Measurements from ENCODE around the gene ZNF785.

DNA sequence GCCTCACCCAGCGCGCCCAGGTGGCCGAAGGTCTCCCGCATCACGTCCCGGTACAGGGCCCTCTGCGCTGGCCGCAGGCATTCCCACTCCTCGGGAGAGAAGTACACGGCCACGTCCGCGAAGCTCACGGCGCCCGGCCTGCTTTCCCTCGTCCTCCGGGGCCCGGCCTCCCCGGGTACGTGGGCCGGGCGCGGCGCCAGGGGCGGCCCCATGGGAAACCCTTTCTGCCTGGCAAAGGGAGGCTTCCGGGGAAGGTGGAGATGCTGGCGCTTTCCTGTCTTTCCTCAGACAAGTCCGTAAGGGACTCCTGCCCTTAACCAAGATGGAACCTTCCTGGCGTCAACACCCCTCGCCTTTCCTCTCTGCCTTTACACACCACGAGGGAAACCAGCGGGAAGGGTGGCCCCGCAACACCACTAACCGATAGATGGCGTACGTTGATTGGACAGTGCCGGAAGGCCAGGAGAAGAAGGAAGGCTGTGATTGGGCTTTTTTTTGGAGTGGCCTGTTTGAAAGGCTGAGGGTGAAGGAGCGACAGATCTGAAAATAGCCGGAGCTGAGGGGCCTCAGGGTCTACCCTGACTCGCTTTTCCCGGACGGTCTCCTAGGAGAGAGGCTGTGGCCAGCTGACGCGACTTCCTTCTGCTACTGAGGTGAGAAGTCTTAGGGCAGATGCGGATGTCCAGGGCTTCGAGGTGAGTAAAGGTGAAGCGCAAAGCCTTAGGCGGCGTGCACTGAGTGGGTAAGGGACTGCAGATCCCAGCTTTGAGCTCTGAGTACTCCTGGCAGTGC lies at the start of gene ZNF785:
- TF ChIP-seq TAF1 (IDR thresholded peaks at IDR 0.05; ENCODE audit: borderline replicate concordance, insufficient read depth, low read length) (no peak), REST (IDR thresholded peaks at IDR 0.05; ENCODE audit: insufficient read depth in 1 of 2, low read depth in 2 of 2, low read length in 2 of 2) (no peak), POLR2AphosphoS5 (IDR thresholded peaks at IDR 0.05; ENCODE audit: low read depth, low read length) (no peak), FOXP2 (optimal IDR thresholded peaks at IDR 0.05; ENCODE audit: borderline replicate concordance, extremely low read depth, extremely low read length, insufficient read depth) (no peak), SIN3A (IDR thresholded peaks at IDR 0.05; ENCODE audit: borderline replicate concordance, insufficient read depth, low read length) (no peak)

Data from PFSK-1 (cell line).